HG03342 (cell line): ENCODE results near the gene SLC1A2.

Experiments
- ATAC-seq: cut with Tn5 transposase; IDR thresholded peaks from one replicate; pipeline ENCODE4 v1.9.1; 2021; ENCODE audit warnings: mild to moderate bottlenecking, moderate library complexity; ENCODE audit not compliant: unreplicated experiment

The SLC1A2 gene

GRCh38 chr11:35277827-35278226, 141.5 kb downstream of the SLC1A2 start:
- ATAC-seq, result no peak

DNA sequence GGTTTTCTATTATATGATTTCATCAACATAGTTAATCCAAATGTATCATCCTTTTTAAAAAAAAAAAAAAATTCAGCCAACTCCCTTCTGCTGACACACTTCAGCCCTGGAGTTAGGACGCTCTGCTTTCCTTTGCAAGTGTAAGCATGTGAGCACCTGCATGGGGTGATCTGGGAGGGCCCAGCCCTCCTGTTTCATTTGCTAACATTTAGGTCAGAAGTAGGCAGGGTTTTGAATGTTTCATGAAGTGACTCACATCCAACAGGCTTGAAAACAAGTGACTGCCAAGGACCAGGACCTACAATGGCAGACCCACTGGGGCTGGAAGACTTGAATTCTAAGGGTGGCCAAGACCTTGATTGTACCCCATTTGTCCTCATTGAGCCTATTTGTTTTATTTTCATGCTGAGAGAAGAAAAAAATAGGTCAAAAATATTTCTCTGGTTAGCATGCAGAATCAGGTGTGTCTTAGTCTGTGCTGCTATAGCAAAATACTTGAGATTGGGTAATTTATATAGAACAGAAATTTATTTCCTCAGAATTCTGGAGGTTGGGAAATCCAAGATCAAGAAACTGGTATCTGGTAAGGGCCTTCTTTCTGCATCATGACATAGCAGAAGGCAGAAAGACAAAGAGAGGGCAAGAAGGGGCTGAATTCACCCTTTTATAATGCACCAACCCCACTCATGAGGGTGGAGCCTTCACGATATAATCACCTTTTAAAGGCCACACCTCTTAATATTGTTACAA, 142.8 kb downstream of the SLC1A2 start:
- ATAC-seq, result no peak

DNA sequence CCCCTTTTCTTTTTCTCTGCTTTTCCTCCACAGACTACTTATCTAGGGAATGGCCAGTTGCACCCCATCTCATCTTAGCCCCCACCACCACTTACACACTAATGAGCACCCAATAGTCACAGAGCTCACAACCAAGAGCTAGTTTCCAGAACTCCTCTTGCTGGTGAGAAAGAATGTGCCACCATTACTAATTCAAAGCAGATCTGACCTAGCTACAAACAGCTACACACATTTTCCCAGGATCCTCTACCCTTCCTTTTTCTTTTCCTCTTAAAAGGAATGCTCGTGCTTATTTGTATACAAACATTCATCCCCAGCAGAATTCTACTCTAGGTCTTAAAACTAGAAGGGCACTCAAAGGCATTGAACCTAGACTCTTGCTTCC, 143.6 kb downstream of the SLC1A2 start:
- no peak for ATAC-seq

DNA sequence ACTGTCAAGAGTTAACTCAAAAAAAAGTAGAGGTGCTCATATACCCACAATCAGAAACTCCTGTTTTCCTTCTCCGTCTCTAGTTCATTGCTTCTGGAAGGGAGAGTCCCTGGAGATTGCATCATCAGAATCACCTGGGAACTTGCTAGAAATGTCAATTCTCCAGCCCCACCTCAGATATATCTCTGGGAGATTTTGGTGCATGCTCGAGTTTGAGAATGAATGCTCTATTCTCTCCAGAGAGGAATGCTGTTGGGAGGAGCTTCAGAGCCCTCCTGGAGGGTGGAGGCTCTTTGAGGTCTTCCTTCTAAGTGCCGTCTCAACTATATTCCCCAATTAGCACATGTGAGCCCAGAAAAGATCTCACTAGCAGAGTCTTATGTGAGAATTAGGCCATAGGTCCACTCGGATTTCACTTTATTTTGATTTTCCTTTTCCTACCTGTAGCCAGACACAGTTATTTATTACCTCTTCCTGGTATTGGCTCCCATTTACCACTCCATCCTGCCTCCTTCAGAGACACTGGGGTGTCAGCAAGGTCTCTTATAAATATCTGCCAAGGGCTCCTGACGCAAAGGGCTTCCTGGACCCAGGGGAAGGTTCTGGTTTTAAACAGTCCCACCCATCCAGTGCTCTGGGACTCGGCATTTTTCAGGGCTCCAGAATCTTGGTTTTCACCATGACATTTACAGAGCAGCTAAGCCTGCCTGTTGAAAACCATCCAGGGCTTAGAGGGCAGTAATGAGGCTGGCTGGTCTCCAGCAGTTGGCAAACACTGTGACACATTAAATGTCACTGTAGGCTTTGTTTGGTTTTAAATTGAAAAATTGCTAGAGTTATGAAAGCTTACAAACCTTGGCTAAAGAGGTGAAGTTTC, 144.2 kb downstream of the SLC1A2 start:
- ATAC-seq, result no peak

DNA sequence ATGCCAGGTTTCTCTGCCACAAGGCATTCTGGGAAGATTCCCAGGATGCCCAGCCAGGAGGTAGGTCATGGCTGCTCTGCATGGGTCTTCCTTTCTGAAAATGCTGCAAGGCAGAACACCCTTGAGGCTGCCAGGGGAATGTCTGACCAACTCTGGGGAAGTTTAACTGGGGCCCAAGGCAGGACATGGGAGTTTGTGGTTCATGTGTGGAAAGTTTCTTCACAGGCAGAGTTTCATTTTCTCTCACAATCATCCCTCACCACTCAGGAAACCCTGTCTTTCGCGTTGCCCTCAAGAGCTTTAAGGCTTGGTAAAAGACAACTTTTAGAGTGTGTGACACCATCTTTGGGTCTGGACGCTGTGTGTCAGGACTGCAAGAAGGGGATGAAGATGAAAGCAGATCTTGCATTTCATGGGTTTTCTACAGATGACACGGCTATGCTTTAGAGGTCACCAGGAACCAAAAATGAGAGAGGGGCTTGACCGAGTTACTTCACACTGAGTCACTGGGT, 146.9 kb downstream of the SLC1A2 start:
- peak; percentile 84 for ATAC-seq

GRCh38 chr11:35271031-35271430, 148.3 kb downstream of the SLC1A2 start:
- no peak for ATAC-seq

- ATAC-seq, result no peak
Observed at GRCh38 chr11:35270342-35270741, 149.0 kb downstream of the SLC1A2 start.

GRCh38 chr11:35267504-35267903, 151.9 kb downstream of the SLC1A2 start:
- no peak for ATAC-seq

DNA sequence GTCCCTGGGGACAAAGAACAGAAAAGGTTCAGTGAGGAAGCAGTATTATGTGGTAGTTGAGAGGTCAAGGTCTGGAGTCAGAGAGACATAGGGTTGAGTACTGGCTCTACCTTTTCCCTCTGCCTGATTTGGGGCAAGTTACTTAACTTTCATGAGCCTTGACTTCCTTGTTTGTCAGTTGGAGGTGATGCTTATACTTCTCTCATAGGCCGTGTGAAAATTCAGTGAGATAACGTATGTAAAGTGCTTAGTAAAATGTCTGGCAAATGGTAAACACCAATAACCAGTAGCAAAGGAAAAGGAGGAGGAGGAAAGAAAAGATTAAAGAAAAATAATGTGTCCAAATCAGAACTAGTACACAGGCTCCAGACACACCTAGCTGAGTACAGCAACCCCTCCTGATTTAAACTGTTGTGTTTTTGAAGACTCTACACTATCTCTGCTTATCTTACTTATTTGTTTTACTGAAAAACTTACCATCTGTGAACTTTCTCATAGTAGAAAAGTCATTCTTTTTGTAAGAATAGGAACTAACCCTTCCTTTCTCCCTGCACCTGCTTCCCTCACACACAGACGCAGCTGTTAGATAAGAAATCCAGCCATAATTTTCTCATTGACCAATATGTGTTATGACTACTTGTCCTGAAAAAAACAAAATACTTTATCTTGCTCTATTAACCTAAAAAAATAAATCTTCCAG, 153.5 kb downstream of the SLC1A2 start:
- no peak for ATAC-seq

DNA sequence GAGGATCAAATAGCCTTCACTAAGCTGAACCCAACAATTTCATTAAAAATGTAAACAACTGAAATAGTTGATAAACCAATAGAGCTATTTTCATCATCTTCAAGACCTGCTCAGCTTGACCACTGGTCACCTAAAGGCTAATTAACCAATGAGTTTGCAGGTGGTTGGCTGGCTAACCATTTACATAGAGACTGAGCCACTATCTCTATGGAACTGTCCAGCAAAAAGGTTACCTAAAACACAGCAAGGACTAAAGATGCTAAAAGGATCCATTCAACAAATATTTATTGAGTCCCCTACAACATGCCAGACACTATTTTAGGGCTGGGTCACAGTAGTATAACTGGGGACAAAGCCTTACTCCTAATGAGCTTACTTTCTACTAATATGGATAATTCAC, 156.6 kb downstream of the SLC1A2 start:
- ATAC-seq, result no peak

DNA sequence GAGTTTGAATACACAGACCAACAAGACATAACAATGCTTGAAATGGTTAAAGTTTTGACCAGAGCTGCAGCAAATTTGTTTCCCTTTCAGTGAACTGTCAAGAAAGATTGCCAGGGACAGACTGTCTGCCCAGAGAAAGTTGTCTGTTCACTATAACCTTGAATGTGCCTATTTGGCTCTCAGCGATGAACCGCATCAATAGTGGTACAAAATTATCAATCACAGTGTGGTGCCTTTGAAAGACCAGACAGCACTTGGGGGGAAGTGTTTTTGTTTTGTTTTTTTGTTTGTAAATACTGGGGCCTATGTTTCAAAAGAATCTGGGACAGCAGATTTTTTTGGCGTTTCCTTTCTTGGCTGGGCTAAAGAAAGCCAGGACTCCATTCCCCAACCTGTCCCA, 157.3 kb downstream of the SLC1A2 start:
- ATAC-seq, result no peak

DNA sequence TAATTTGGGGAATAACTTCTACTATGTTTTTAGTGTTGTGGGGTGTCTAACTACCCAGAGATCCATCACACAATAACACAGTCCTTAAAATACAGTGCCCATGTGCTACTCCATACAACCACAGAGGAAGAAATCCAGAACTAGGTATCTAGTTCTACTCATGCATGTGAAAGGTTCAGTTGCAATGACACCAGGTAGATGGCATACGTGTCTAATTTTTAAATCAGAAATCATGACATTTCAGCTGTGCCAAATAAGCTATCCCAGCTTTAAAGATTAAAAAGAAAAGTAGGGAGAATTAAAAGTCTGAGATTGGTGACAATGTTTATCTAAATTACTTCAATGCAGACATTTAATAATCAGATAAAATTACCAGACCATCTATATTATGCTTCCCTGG, 158.2 kb downstream of the SLC1A2 start:
- ATAC-seq, result no peak

DNA sequence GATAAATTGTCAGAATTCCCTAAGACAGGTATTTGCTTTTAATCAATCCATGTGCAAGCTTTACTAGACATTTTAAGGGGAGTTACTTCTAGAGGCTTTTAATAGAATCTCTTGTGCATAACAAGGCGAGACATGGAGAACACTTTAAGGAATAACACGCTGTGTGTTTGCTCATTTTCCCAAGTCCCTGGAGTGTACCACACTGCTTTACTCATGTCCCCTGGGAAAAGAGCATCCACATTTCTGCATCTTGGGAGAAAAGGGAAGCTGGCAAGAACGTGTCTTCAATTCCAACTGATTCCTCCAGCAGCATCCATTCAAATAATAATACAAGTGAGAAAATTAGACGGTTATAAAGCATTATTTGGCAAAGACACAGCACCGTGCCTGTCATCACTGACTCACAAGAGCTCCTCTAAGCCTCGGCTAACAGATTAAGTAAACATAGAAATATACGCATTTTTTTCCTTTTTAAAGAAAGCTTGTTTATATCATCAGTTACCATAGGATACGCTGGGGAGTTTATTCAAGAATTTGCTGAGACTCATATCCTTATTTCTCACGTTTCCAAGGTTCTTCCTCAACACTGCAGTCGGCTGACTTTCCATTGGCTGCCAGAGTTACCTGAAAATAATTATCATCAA, 158.9 kb downstream of the SLC1A2 start:
- ATAC-seq, result no peak

DNA sequence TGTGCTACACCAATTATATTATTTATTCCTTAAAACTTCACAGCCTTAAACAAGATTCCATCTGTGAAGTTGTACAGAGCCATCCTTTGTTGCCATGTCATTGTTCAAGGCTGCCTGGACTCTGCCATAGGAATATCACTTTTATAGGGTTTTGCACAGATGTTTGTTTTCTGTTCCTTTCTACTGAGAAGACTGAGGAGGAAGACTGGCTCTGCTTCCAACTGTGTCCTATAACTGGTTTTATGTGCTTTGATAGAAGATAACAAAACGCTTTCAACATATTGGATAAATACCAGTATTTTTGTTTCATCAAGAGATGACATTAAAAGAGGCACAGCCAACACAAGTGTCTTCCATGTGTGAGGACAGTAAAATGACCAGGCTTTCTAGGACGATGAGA, 159.8 kb downstream of the SLC1A2 start:
- ATAC-seq, result no peak

GRCh38 chr11:35257281-35257680, 162.1 kb downstream of the SLC1A2 start:
- peak; percentile 99 for ATAC-seq

DNA sequence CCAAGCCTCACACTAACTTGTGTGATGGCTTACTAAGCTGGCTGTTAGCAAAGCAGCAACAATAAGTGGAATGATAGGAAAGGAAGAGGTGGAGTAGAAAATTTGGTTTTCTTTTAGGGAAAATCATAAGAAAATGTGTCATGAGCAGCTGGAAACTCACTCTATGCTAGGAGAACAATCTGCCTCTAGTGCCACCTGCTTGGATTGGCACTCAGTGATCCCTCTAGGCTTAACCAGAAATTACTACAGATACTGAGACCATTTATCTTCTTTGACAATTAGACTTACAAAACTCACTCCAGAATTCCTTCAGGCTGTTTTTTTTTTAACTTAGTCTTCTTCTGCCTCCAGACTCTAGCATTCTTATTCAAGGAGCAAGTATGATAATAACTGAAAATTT, 163.1 kb downstream of the SLC1A2 start:
- ATAC-seq, result no peak

DNA sequence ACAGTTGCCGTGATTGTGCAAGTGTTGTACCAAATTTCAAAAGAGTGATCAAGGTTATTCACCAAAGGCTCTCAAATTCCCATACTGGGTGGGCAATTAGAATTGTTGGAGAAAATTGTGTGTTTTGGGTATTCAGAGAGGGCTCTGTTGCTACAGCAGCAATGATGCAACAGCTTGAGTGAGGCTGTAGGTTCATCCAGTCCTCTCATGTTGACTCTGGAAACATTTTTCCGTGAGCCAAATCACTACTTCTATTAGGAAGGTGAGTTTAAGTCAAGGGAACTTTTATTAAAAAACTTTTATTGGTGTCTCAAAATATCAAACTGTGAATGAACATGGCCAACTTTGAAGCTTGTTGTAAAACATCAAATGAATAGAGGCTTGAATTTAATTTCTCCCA, 163.8 kb downstream of the SLC1A2 start:
- ATAC-seq, result no peak

GRCh38 chr11:35253237-35253636, 166.1 kb downstream of the SLC1A2 start:
- no peak for ATAC-seq

DNA sequence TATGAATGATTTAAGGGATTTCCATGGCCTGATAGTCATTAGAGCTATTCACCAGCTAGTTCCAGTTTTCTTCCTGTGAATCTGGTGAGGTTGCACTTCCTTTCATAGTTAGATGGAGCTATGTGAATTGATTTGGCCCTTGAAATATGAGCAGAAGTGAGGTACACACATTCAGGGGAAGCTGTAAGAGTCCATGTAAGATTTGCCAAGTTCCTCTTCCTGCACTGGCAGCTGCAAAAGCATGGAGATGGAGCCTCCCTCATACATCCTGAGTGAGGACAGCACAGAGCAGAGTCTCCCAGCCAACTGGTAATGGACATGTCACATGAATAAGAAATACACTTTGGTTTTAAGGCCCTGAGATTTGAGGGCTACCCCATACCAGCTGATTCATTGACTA, 168.7 kb downstream of the SLC1A2 start:
- no peak for ATAC-seq

DNA sequence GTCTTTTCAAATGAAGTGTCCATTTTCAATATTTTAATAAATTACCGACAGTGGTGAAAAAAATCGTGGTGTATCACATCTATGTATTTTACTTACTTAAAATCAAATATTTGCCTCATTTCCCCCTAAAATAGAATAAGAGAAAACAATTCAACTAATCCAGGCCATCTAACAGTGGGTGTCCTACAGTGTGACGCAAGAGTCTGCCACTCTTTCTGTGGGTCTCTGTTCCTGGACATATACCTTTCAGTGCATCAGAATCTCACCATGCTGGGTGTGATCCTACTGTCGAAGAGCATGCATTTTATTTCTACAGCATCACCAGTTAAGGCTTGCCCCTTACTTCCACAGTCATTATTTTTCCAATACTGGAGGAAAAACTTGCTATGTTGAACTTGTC, 169.2 kb downstream of the SLC1A2 start:
- no peak for ATAC-seq
